GM18873 (cell line): ENCODE measurements around the gene LGMN.
"Not testable (repeated sequence)": the region's sequence is repeated elsewhere in the genome, so short reads cannot be mapped to it uniquely, and the experiment has no call there.

Source experiments
- ATAC-seq: cut with Tn5 transposase; IDR thresholded peaks from one replicate; pipeline ENCODE4 v1.9.1; 2021; ENCODE audit warnings: mild to moderate bottlenecking, moderate library complexity, moderate number of reproducible peaks; ENCODE audit not compliant: unreplicated experiment, low FRiP score

Gene LGMN

GRCh38 chr14:92680330-92680729, 68.1 kb downstream of the LGMN start:
- ATAC-seq = not testable (repeated sequence)

- no peak for ATAC-seq
Observed at GRCh38 chr14:92679246-92679645, 69.2 kb downstream of the LGMN start.

- no peak for ATAC-seq
Observed at GRCh38 chr14:92678766-92679165, 69.7 kb downstream of the LGMN start.

GRCh38 chr14:92677955-92678354, 70.5 kb downstream of the LGMN start:
- no peak for ATAC-seq

- peak; percentile 82 for ATAC-seq
Observed at GRCh38 chr14:92677087-92677668, 71.2 kb downstream of the LGMN start.

- ATAC-seq = no peak
Observed at GRCh38 chr14:92676403-92677086, 71.9 kb downstream of the LGMN start.

GRCh38 chr14:92675976-92676375, 72.5 kb downstream of the LGMN start:
- ATAC-seq = no peak

GRCh38 chr14:92675421-92675820, 73.0 kb downstream of the LGMN start:
- ATAC-seq = no peak

GRCh38 chr14:92673601-92674150, 74.8 kb downstream of the LGMN start:
- ATAC-seq = no peak

GRCh38 chr14:92670643-92671366, 77.6 kb downstream of the LGMN start:
- ATAC-seq = no peak

- no peak for ATAC-seq
Observed at GRCh38 chr14:92670160-92670559, 78.3 kb downstream of the LGMN start.

- no peak for ATAC-seq
Observed at GRCh38 chr14:92668276-92668973, 80.0 kb downstream of the LGMN start.

- no peak for ATAC-seq
Observed at GRCh38 chr14:92666251-92666650, 82.2 kb downstream of the LGMN start.

- ATAC-seq = no peak
Observed at GRCh38 chr14:92665661-92666110, 82.7 kb downstream of the LGMN start.

- no peak for ATAC-seq
Observed at GRCh38 chr14:92663049-92663448, 85.4 kb downstream of the LGMN start.

GRCh38 chr14:92660571-92660970, 87.9 kb downstream of the LGMN start:
- no peak for ATAC-seq

GRCh38 chr14:92659765-92660561, 88.5 kb downstream of the LGMN start:
- ATAC-seq = no peak

GRCh38 chr14:92658684-92659083, 89.7 kb downstream of the LGMN start:
- ATAC-seq = no peak

GRCh38 chr14:92658160-92658559, 90.3 kb downstream of the LGMN start:
- no peak for ATAC-seq
